Ishikawa (cell line): Measurements from ENCODE around the gene SLC49A4.
A peak's percentile ranks its signal among the peaks of the same experiment; 100 is the strongest.

ENCODE experiments used
- CEBPB ChIP-seq: IDR thresholded peaks from 2 replicates; pipeline ENCODE4 v1.6.1; 2012
- CREB1 ChIP-seq: IDR thresholded peaks from 2 replicates; pipeline ENCODE4 v1.6.1; 2012; ENCODE audit warnings: low read depth
- EGR1 ChIP-seq: IDR thresholded peaks from 2 replicates; pipeline ENCODE4 v1.6.1; 2012
- EP300 ChIP-seq: IDR thresholded peaks from 2 replicates; pipeline ENCODE4 v1.6.1; 2012; ENCODE audit warnings: borderline replicate concordance
- FOXM1 ChIP-seq: IDR thresholded peaks from 2 replicates; pipeline ENCODE4 v1.6.1; 2012; ENCODE audit warnings: low read depth, borderline replicate concordance
- MAX ChIP-seq: IDR thresholded peaks from 2 replicates; pipeline ENCODE4 v1.6.1; 2012
- NFIC ChIP-seq: IDR thresholded peaks from 2 replicates; pipeline ENCODE4 v1.6.1; 2012
- RAD21 ChIP-seq: IDR thresholded peaks from 2 replicates; pipeline ENCODE4 v1.6.1; 2012; ENCODE audit warnings: low read depth
- REST ChIP-seq: IDR thresholded peaks from 2 replicates; pipeline ENCODE4 v1.6.1; 2012; ENCODE audit warnings: low read depth, mild to moderate bottlenecking
- TAF1 ChIP-seq: IDR thresholded peaks from 2 replicates; pipeline ENCODE4 v1.6.1; 2012; ENCODE audit warnings: low read depth, mild to moderate bottlenecking
- TCF12 ChIP-seq: IDR thresholded peaks from 2 replicates; pipeline ENCODE4 v1.6.1; 2012; ENCODE audit warnings: low read depth
- TEAD4 ChIP-seq: IDR thresholded peaks from 2 replicates; pipeline ENCODE4 v1.6.1; 2012
- USF1 ChIP-seq: IDR thresholded peaks from 2 replicates; pipeline ENCODE4 v1.6.1; 2012
- YY1 ChIP-seq: IDR thresholded peaks from 2 replicates; pipeline ENCODE4 v1.6.1; 2012; ENCODE audit warnings: low read depth
- ZBTB7A ChIP-seq: IDR thresholded peaks from 2 replicates; pipeline ENCODE4 v1.6.1; 2012; ENCODE audit warnings: low read depth

Gene SLC49A4

GRCh38 chr3:122760453-122761271 lies 34.2 kb upstream of the SLC49A4 start:
- TF ChIP-seq CEBPB (peak; percentile 89), TCF12 (peak; percentile 86), TAF1 (no peak), YY1 (0 out of 2 replicates have a peak, but pooled peaks have one; percentile 12), RAD21 (no peak), TEAD4 (peak; percentile 98), USF1 (no peak), FOXM1 (peak; percentile 53; the same call in 1 of the 2 replicates), NFIC (peak; percentile 75), REST (no peak), EP300 (peak; percentile 84), MAX (peak; percentile 81)

GRCh38 chr3:122766430-122766829 lies 28.4 kb upstream of the SLC49A4 start:
- TF ChIP-seq MAX (no peak), TEAD4 (no peak), FOXM1 (no peak), USF1 (no peak), ZBTB7A (no peak), TCF12 (no peak), EGR1 (no peak), YY1 (no peak), EP300 (no peak), CEBPB (no peak), TAF1 (no peak), RAD21 (no peak), REST (no peak), CREB1 (no peak), NFIC (no peak)

GRCh38 chr3:122767540-122768372 lies 27.1 kb upstream of the SLC49A4 start:
- no peak for TF ChIP-seq CREB1
- TF ChIP-seq MAX, result no peak
- TF ChIP-seq RAD21, result no peak
- no peak for TF ChIP-seq CEBPB
- no peak for TF ChIP-seq NFIC
- no peak for TF ChIP-seq TEAD4
- no peak for TF ChIP-seq REST
- no peak for TF ChIP-seq YY1
- TF ChIP-seq EP300, result no peak
- no peak for TF ChIP-seq TAF1
